ENCODE data around the gene DYNC1I1. TPM values are rescaled to one million over a fixed set of nuclear protein-coding genes. Genes with fewer than 3 reads are reported as not detected.

The DYNC1I1 gene
- total and polyA plus RNA-seq, 4 donors: 0.28 to 0.67 (median 0.39) TPM

DNA sequence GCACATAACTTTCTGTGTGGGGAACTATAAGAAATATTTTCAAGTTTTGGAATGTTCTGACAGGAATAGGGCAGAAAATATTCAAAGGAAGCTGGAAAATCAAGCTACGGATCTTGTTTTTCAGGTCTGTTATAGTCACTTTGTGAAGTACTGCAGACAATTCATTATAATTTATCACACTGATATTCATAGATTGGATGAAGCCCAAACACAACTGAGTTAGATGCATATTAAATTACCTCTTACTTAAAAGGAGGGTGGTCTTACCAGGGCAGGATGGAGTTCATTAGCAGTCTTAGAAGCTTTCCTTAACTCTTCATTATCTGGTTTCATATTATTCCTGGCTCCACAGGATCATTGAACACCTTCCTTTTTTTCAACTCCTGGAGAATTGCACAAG, 242.3 kb downstream of the DYNC1I1 start:
- H3K27me3 ChIP-seq (ENCODE audit: control insufficient read depth in 4 of 4, insufficient read depth in 4 of 4, low read length in 3 of 4): no peaks in the 10 kb centered on the region
- no peak overlapping the region for H3K4me3 ChIP-seq (ENCODE audit: low read depth in 1 of 3, low read length in 3 of 3)
- H3K27ac ChIP-seq (ENCODE audit: low read depth in 1 of 2, low read length in 2 of 2): no peak overlapping the region
- H3K4me1 ChIP-seq (ENCODE audit: control insufficient read depth in 4 of 4, insufficient read depth in 4 of 4, low read length in 3 of 4): no peaks in the 10 kb centered on the region
- H3K9ac ChIP-seq (ENCODE audit: low read depth in 1 of 2, low read length in 2 of 2): no peak overlapping the region
- no peaks in the 10 kb centered on the region for H3K9me3 ChIP-seq (ENCODE audit: control insufficient read depth in 4 of 4, low read length in 3 of 4)
- no peak for TF ChIP-seq RXRA (IDR thresholded peaks at IDR 0.05)
- TF ChIP-seq RAD21 (IDR thresholded peaks at IDR 0.05): no peak
- TF ChIP-seq FOXA2 (IDR thresholded peaks at IDR 0.05): no peak
- TF ChIP-seq, protein P1, sequence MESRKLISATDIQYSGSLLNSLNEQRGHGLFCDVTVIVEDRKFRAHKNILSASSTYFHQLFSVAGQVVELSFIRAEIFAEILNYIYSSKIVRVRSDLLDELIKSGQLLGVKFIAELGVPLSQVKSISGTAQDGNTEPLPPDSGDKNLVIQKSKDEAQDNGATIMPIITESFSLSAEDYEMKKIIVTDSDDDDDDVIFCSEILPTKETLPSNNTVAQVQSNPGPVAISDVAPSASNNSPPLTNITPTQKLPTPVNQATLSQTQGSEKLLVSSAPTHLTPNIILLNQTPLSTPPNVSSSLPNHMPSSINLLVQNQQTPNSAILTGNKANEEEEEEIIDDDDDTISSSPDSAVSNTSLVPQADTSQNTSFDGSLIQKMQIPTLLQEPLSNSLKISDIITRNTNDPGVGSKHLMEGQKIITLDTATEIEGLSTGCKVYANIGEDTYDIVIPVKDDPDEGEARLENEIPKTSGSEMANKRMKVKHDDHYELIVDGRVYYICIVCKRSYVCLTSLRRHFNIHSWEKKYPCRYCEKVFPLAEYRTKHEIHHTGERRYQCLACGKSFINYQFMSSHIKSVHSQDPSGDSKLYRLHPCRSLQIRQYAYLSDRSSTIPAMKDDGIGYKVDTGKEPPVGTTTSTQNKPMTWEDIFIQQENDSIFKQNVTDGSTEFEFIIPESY (IDR thresholded peaks at IDR 0.05): no peak
- TF ChIP-seq TAF1 (conservative IDR thresholded peaks at IDR 0.05): no peak
- TF ChIP-seq, protein P2, sequence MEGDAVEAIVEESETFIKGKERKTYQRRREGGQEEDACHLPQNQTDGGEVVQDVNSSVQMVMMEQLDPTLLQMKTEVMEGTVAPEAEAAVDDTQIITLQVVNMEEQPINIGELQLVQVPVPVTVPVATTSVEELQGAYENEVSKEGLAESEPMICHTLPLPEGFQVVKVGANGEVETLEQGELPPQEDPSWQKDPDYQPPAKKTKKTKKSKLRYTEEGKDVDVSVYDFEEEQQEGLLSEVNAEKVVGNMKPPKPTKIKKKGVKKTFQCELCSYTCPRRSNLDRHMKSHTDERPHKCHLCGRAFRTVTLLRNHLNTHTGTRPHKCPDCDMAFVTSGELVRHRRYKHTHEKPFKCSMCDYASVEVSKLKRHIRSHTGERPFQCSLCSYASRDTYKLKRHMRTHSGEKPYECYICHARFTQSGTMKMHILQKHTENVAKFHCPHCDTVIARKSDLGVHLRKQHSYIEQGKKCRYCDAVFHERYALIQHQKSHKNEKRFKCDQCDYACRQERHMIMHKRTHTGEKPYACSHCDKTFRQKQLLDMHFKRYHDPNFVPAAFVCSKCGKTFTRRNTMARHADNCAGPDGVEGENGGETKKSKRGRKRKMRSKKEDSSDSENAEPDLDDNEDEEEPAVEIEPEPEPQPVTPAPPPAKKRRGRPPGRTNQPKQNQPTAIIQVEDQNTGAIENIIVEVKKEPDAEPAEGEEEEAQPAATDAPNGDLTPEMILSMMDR (IDR thresholded peaks at IDR 0.05; ENCODE audit: low read depth, low read length, missing input control): no peak
- no peak for TF ChIP-seq FOXA1 (IDR thresholded peaks at IDR 0.05)
- TF ChIP-seq, protein P3, sequence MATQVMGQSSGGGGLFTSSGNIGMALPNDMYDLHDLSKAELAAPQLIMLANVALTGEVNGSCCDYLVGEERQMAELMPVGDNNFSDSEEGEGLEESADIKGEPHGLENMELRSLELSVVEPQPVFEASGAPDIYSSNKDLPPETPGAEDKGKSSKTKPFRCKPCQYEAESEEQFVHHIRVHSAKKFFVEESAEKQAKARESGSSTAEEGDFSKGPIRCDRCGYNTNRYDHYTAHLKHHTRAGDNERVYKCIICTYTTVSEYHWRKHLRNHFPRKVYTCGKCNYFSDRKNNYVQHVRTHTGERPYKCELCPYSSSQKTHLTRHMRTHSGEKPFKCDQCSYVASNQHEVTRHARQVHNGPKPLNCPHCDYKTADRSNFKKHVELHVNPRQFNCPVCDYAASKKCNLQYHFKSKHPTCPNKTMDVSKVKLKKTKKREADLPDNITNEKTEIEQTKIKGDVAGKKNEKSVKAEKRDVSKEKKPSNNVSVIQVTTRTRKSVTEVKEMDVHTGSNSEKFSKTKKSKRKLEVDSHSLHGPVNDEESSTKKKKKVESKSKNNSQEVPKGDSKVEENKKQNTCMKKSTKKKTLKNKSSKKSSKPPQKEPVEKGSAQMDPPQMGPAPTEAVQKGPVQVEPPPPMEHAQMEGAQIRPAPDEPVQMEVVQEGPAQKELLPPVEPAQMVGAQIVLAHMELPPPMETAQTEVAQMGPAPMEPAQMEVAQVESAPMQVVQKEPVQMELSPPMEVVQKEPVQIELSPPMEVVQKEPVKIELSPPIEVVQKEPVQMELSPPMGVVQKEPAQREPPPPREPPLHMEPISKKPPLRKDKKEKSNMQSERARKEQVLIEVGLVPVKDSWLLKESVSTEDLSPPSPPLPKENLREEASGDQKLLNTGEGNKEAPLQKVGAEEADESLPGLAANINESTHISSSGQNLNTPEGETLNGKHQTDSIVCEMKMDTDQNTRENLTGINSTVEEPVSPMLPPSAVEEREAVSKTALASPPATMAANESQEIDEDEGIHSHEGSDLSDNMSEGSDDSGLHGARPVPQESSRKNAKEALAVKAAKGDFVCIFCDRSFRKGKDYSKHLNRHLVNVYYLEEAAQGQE (IDR thresholded peaks at IDR 0.05): no peak
- TF ChIP-seq SP1 (IDR thresholded peaks at IDR 0.05): no peak
- no peak for TF ChIP-seq NR2F2 (IDR thresholded peaks at IDR 0.05)
- TF ChIP-seq HNF4A (conservative IDR thresholded peaks at IDR 0.05): no peak
- TF ChIP-seq, protein P4, sequence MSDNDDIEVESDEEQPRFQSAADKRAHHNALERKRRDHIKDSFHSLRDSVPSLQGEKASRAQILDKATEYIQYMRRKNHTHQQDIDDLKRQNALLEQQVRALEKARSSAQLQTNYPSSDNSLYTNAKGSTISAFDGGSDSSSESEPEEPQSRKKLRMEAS (IDR thresholded peaks at IDR 0.05): no peak
- no peak for TF ChIP-seq JUND (IDR thresholded peaks at IDR 0.05)
- TF ChIP-seq YY1 (IDR thresholded peaks at IDR 0.05): no peak
- TF ChIP-seq EGR1 (IDR thresholded peaks at IDR 0.05; ENCODE audit: low read depth in 2 of 2): no peak
- no peak for TF ChIP-seq GABPA (IDR thresholded peaks at IDR 0.05 in 1 of 2, conservative IDR thresholded peaks at IDR 0.05 in 1 of 2)
- TF ChIP-seq HNF4G (IDR thresholded peaks at IDR 0.05): no peak
- TF ChIP-seq, protein P5, sequence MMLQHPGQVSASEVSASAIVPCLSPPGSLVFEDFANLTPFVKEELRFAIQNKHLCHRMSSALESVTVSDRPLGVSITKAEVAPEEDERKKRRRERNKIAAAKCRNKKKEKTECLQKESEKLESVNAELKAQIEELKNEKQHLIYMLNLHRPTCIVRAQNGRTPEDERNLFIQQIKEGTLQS (IDR thresholded peaks at IDR 0.05): no peak
- no peaks in the 10 kb centered on the region for H3K36me3 ChIP-seq (ENCODE audit: control insufficient read depth in 4 of 4, insufficient read depth in 3 of 4, low read depth in 1 of 4, low read length in 3 of 4)
- 89% methylated on average over 1 of the region's 1 CpG for WGBS
- no peak for DNase-seq (ENCODE audit: low spot score)
